ENCODE data around the gene CD44.

Gene CD44

GRCh38 chr11:35241083-35241482 lies 102.1 kb downstream of the CD44 start:
- DNase-seq, result no peak

GRCh38 chr11:35241531-35241930 lies 102.6 kb downstream of the CD44 start:
- DNase-seq, result no peak

GRCh38 chr11:35242412-35243242 lies 103.7 kb downstream of the CD44 start:
- DNase-seq, result peak in 1 of 2 donors; percentile 17

- no peak for DNase-seq
These were observed 104.8 kb downstream of the CD44 start for GRCh38 chr11:35243774-35244173.

- DNase-seq, result no peak
These were observed 106.1 kb downstream of the CD44 start for GRCh38 chr11:35245056-35245455.

GRCh38 chr11:35245786-35246185 lies 106.8 kb downstream of the CD44 start:
- no peak for DNase-seq

- DNase-seq, result no peak
These were observed 107.8 kb downstream of the CD44 start for GRCh38 chr11:35246745-35247144.

- peak; percentile 87 to 89 for DNase-seq
These were observed 108.5 kb downstream of the CD44 start for GRCh38 chr11:35247428-35247827.

GRCh38 chr11:35247863-35248262 lies 108.9 kb downstream of the CD44 start:
- peak; percentile 38 to 57 for DNase-seq

GRCh38 chr11:35248558-35249323 lies 109.8 kb downstream of the CD44 start:
- DNase-seq, result no peak

GRCh38 chr11:35250192-35250591 lies 111.2 kb downstream of the CD44 start:
- no peak for DNase-seq

- no peak for DNase-seq
These were observed 111.7 kb downstream of the CD44 start for GRCh38 chr11:35250621-35251020.

- DNase-seq, result no peak
These were observed 114.3 kb downstream of the CD44 start for GRCh38 chr11:35253237-35253636.

GRCh38 chr11:35255514-35255913 lies 116.5 kb downstream of the CD44 start:
- DNase-seq, result no peak

- DNase-seq, result no peak
These were observed 117.3 kb downstream of the CD44 start for GRCh38 chr11:35256296-35256695.

- peak in 1 of 2 donors; percentile 44 for DNase-seq
These were observed 118.3 kb downstream of the CD44 start for GRCh38 chr11:35257281-35257680.

GRCh38 chr11:35259529-35259928 lies 120.6 kb downstream of the CD44 start:
- no peak for DNase-seq

- DNase-seq, result no peak
These were observed 121.5 kb downstream of the CD44 start for GRCh38 chr11:35260342-35260985.

GRCh38 chr11:35261197-35261596 lies 122.2 kb downstream of the CD44 start:
- no peak for DNase-seq

GRCh38 chr11:35262056-35262455 lies 123.1 kb downstream of the CD44 start:
- DNase-seq, result no peak

- DNase-seq, result no peak
These were observed 123.8 kb downstream of the CD44 start for GRCh38 chr11:35262735-35263134.

- DNase-seq, result no peak
These were observed 126.9 kb downstream of the CD44 start for GRCh38 chr11:35265755-35266454.

GRCh38 chr11:35267504-35267903 lies 128.5 kb downstream of the CD44 start:
- no peak for DNase-seq
